Measurements from ENCODE around the gene TIPARP.
"Not testable (repeated sequence)": the region's sequence is repeated elsewhere in the genome, so short reads cannot be mapped to it uniquely, and the experiment has no call there.

TIPARP gene

GRCh38 chr3:156711944-156712343 lies 37.6 kb downstream of the TIPARP start:
- not testable (repeated sequence) for DNase-seq (ENCODE audit: low read depth)

GRCh38 chr3:156716105-156716862 lies 41.9 kb downstream of the TIPARP start:
- no peak for DNase-seq (ENCODE audit: low read depth)

GRCh38 chr3:156718622-156719306 lies 44.4 kb downstream of the TIPARP start:
- no peak for DNase-seq (ENCODE audit: low read depth)

GRCh38 chr3:156720826-156721225 lies 46.4 kb downstream of the TIPARP start:
- DNase-seq (ENCODE audit: low read depth), result no peak

GRCh38 chr3:156721687-156722618 lies 47.6 kb downstream of the TIPARP start:
- DNase-seq (ENCODE audit: low read depth), result no peak

GRCh38 chr3:156723182-156723619 lies 48.8 kb downstream of the TIPARP start:
- DNase-seq (ENCODE audit: low read depth), result peak; percentile 1

GRCh38 chr3:156725682-156726081 lies 51.3 kb downstream of the TIPARP start:
- DNase-seq (ENCODE audit: low read depth), result no peak

- DNase-seq (ENCODE audit: low read depth), result no peak
Measured at GRCh38 chr3:156726456-156726855, 52.1 kb downstream of the TIPARP start.

- no peak for DNase-seq (ENCODE audit: low read depth)
Measured at GRCh38 chr3:156727519-156728205, 53.3 kb downstream of the TIPARP start.

- DNase-seq (ENCODE audit: low read depth), result no peak
Measured at GRCh38 chr3:156728267-156728985, 54.0 kb downstream of the TIPARP start.

GRCh38 chr3:156729460-156730179 lies 55.2 kb downstream of the TIPARP start:
- DNase-seq (ENCODE audit: low read depth), result no peak

GRCh38 chr3:156731813-156732212 lies 57.4 kb downstream of the TIPARP start:
- DNase-seq (ENCODE audit: low read depth), result no peak

- no peak for DNase-seq (ENCODE audit: low read depth)
Measured at GRCh38 chr3:156732261-156732660, 57.9 kb downstream of the TIPARP start.

GRCh38 chr3:156732715-156733421 lies 58.5 kb downstream of the TIPARP start:
- no peak for DNase-seq (ENCODE audit: low read depth)

GRCh38 chr3:156734661-156735060 lies 60.3 kb downstream of the TIPARP start:
- not testable (repeated sequence) for DNase-seq (ENCODE audit: low read depth)

- no peak for DNase-seq (ENCODE audit: low read depth)
Measured at GRCh38 chr3:156735471-156735870, 61.1 kb downstream of the TIPARP start.

GRCh38 chr3:156737049-156737448 lies 62.7 kb downstream of the TIPARP start:
- not testable (repeated sequence) for DNase-seq (ENCODE audit: low read depth)

GRCh38 chr3:156738251-156738650 lies 63.9 kb downstream of the TIPARP start:
- DNase-seq (ENCODE audit: low read depth), result no peak

- no peak for DNase-seq (ENCODE audit: low read depth)
Measured at GRCh38 chr3:156739976-156740375, 65.6 kb downstream of the TIPARP start.

- not testable (repeated sequence) for DNase-seq (ENCODE audit: low read depth)
Measured at GRCh38 chr3:156740581-156740980, 66.2 kb downstream of the TIPARP start.
